Loucy (cell line): ENCODE measurements around the gene COL5A1.

Experiments
- H2AFZ ChIP-seq: fragments of 200-600 bp; sonication (generic); 2 replicates; pipeline ENCODE4 v1.6.0; 2016; ENCODE audit warnings: antibody characterized with exemption, mild to moderate bottlenecking, low read length, moderate library complexity
- H3F3A ChIP-seq: fragments of 200-600 bp; 2 replicates; pipeline ENCODE4 v1.6.0; 2016; ENCODE audit warnings: antibody characterized with exemption, low read depth, mild to moderate bottlenecking
- H3K27me3 ChIP-seq: fragments of 200-600 bp; sonication (generic); 2 replicates; pipeline ENCODE4 v1.6.1; 2014; ENCODE audit warnings: low read length, mild to moderate bottlenecking; ENCODE audit not compliant: insufficient read depth, poor library complexity, severe bottlenecking
- H3K36me3 ChIP-seq: fragments of 200-600 bp; sonication (generic); 2 replicates; pipeline ENCODE4 v1.6.1; 2016; ENCODE audit warnings: low read length; ENCODE audit not compliant: insufficient read depth
- H3K4me1 ChIP-seq: fragments of 200-600 bp; sonication (generic); 2 replicates; pipeline ENCODE4 v1.5.1; 2014; ENCODE audit warnings: low read length, mild to moderate bottlenecking; ENCODE audit not compliant: insufficient read depth, poor library complexity, severe bottlenecking
- H3K4me2 ChIP-seq: fragments of 200-600 bp; sonication (generic); 2 replicates; pipeline ENCODE4 v1.6.0; 2014; ENCODE audit warnings: antibody characterized with exemption, low read length, low read depth, mild to moderate bottlenecking; ENCODE audit not compliant: poor library complexity, severe bottlenecking
- H3K4me3 ChIP-seq: fragments of 200-600 bp; sonication (generic); 2 replicates; pipeline ENCODE4 v1.5.1; 2014; ENCODE audit warnings: low read length, mild to moderate bottlenecking, mixed read lengths; ENCODE audit not compliant: poor library complexity, severe bottlenecking
- H3K79me2 ChIP-seq: fragments of 200-600 bp; sonication (generic); 2 replicates; pipeline ENCODE4 v1.6.1; 2014; ENCODE audit warnings: low read length; ENCODE audit not compliant: insufficient read depth
- H3K9ac ChIP-seq: fragments of 200-600 bp; sonication (generic); 2 replicates; pipeline ENCODE4 v1.6.0; 2014; ENCODE audit warnings: mild to moderate bottlenecking, low read depth, low read length, moderate library complexity; ENCODE audit not compliant: poor library complexity, severe bottlenecking
- H3K9me2 ChIP-seq: fragments of 200-600 bp; sonication (generic); replicated peaks from 2 replicates; pipeline ENCODE4 v1.6.1; 2016; ENCODE audit warnings: low read depth, low read length, mixed read lengths
- H3K9me3 ChIP-seq: fragments of 200-600 bp; sonication (generic); 2 replicates; pipeline ENCODE4 v1.6.1; 2014; ENCODE audit warnings: mild to moderate bottlenecking, antibody characterized with exemption, low read length, low read depth; ENCODE audit not compliant: insufficient read depth
- H4K20me1 ChIP-seq: fragments of 200-600 bp; sonication (generic); 2 replicates; pipeline ENCODE4 v1.6.0; 2014; ENCODE audit warnings: antibody characterized with exemption, low read length, mild to moderate bottlenecking; ENCODE audit not compliant: insufficient read depth, poor library complexity, severe bottlenecking
- EZH2phosphoT487 ChIP-seq: fragments of 200-600 bp; IDR thresholded peaks from 2 replicates; pipeline ENCODE4 v1.6.1; 2018; ENCODE audit warnings: antibody characterized with exemption, mild to moderate bottlenecking, moderate library complexity, borderline replicate concordance
- TF ChIP-seq, protein P1 (sequence below): fragments of 200-600 bp; sonication (generic); conservative IDR thresholded peaks from 2 replicates; pipeline ENCODE4 v1.5.1; 2014; ENCODE audit warnings: mild to moderate bottlenecking, antibody characterized with exemption, low read length

The COL5A1 gene

DNA sequence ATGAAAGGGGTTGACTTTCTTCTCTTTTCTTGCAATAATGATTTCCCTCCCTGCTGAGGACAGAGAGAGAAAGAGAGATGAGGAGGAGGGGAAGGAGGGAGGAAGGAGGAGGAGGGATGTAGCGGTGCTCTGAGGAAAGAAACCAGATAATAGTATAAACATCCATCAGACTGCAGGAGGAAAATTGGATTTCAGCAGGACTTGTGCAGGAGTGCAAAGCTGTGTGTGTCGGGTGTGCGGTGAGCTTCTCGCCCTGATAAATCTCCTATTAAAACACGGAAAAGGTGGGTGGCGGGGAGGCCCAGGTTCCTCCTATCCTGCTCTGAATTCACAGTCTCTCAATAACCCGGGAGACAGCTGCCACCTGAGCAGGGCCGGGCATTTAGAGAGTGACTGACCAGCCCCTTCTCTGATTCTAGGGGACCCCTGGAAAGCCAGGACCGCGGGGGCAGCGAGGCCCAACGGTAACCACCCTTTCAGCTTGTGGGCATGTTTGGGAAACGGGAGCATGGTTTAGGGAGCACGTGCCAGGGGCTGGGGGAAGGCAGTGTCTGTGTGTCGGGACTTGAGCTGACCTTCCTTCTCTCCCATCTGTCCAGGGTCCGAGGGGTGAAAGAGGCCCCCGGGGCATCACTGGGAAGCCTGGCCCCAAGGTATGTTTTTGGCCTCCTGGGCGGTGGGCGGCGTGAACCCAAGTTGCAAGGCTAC, 153.2 kb downstream of the COL5A1 start:
- no peaks in the 10 kb centered on the region for H3K79me2 ChIP-seq
- TF ChIP-seq, protein P1, sequence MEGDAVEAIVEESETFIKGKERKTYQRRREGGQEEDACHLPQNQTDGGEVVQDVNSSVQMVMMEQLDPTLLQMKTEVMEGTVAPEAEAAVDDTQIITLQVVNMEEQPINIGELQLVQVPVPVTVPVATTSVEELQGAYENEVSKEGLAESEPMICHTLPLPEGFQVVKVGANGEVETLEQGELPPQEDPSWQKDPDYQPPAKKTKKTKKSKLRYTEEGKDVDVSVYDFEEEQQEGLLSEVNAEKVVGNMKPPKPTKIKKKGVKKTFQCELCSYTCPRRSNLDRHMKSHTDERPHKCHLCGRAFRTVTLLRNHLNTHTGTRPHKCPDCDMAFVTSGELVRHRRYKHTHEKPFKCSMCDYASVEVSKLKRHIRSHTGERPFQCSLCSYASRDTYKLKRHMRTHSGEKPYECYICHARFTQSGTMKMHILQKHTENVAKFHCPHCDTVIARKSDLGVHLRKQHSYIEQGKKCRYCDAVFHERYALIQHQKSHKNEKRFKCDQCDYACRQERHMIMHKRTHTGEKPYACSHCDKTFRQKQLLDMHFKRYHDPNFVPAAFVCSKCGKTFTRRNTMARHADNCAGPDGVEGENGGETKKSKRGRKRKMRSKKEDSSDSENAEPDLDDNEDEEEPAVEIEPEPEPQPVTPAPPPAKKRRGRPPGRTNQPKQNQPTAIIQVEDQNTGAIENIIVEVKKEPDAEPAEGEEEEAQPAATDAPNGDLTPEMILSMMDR: no peak
- no peaks in the 10 kb centered on the region for H3K27me3 ChIP-seq
- no peaks in the 10 kb centered on the region for H3K9me3 ChIP-seq
- H3K9me2 ChIP-seq: no peaks in the 10 kb centered on the region
- H2AFZ ChIP-seq: no peak overlapping the region
- no peak overlapping the region for H3K9ac ChIP-seq
- H3K4me2 ChIP-seq: no peak overlapping the region
- H3K36me3 ChIP-seq: no peaks in the 10 kb centered on the region
- H3F3A ChIP-seq: no peaks in the 10 kb centered on the region
- no peaks in the 10 kb centered on the region for H3K4me1 ChIP-seq
- H3K4me3 ChIP-seq: no peak overlapping the region
- no peaks in the 10 kb centered on the region for H4K20me1 ChIP-seq

DNA sequence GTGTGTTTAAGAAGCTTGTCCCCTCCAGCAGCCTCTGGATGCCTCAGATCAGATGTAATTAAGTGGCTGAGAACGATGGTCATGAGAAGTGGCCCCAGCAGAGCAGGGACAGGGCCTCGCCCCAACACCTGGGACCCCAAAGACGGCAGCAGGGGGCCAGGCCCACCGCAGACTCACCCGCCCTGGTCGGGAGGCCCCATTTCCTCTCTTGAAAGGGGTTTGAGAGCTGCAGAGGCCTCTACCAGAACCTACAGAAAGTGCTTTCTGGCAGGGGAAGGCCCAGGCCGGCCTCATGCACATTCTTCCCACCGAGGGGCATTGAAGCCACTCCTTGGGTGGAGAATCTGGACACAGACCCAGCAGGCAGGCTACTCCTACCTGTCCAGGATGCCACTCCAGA, 153.8 kb downstream of the COL5A1 start:
- Histone ChIP-seq H3F3A (no peaks in the 10 kb centered on the region), H3K4me2 (no peak overlapping the region), H2AFZ (no peak overlapping the region), H3K9ac (no peak overlapping the region), H3K36me3 (no peaks in the 10 kb centered on the region), H3K9me3 (no peaks in the 10 kb centered on the region), H3K27me3 (no peaks in the 10 kb centered on the region), H4K20me1 (no peaks in the 10 kb centered on the region), H3K4me3 (no peak overlapping the region), H3K79me2 (no peaks in the 10 kb centered on the region), H3K9me2 (no peaks in the 10 kb centered on the region), H3K4me1 (no peaks in the 10 kb centered on the region)
- no peak for TF ChIP-seq EZH2phosphoT487
- TF ChIP-seq, protein P1: no peak

DNA sequence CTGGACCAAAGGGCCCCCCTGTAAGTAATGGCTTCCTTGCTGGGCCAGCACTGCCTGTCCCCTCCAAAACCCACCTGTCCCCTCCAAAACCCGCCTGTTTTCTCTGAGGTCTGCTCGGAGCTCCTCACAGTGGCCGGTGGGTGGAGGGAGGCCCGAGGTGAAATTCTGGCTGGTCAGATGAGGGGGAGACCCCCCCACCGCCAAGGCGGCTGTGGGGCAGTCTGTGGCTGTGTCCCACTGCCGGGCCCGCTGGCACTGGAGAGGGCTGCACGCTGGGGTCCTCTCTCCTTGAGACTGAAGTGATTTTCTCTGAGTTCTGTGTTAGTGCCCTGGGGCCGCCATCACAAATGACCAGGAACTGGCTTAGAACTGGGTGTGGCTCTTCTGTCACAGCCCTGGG, 155.3 kb downstream of the COL5A1 start:
- no peaks in the 10 kb centered on the region for H3F3A ChIP-seq
- no peak overlapping the region for H3K9ac ChIP-seq
- no peaks in the 10 kb centered on the region for H4K20me1 ChIP-seq
- no peaks in the 10 kb centered on the region for H3K36me3 ChIP-seq
- H3K4me2 ChIP-seq: no peak overlapping the region
- H3K9me3 ChIP-seq: no peaks in the 10 kb centered on the region
- no peaks in the 10 kb centered on the region for H3K4me1 ChIP-seq
- no peak overlapping the region for H2AFZ ChIP-seq
- no peaks in the 10 kb centered on the region for H3K79me2 ChIP-seq
- no peak overlapping the region for H3K4me3 ChIP-seq
- no peak for TF ChIP-seq EZH2phosphoT487
- TF ChIP-seq, protein P1: no peak
- no peaks in the 10 kb centered on the region for H3K27me3 ChIP-seq
- H3K9me2 ChIP-seq: no peaks in the 10 kb centered on the region
